ENCODE measurements around the gene KCNK13. TPM values are rescaled to one million over a fixed set of nuclear protein-coding genes. Genes with fewer than 3 reads are reported as not detected.

Gene KCNK13
- polyA plus RNA-seq, 1 of the 3 experiments (the other 2 are of a cell fraction): not detected

DNA sequence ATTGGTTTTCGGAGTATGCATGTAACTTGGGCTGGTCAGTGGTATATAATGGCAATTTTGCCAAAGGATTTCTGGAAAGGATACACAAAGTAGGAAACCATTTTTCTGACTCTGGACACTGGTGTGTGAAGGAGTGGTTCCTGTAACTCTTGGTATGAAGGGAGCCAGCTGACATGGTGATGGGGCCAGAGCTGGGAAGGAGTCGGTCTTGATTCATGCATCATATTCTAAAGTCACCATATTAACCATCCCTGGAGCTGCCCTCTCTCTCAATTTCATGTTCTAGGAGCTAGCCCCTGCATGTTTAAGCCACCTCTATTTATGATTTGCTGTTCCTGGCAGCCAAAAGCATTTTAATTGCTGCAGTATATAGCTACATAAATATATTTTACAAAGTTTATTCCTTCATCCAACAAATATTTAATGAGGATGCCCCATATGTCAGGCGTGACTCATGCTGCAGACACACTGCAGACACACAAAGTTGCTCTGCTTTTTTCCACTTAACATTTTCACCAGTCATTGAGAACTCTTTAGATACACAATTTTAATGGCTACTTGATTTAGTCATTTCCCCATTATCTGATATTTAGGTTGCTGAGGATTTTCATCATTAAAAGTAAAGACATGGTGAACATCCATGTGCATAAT, 115.9 kb downstream of the KCNK13 start (continued):
- TF ChIP-seq MXI1 (IDR thresholded peaks at IDR 0.05; ENCODE audit: low read depth, low read length) (no peak), NRF1 (IDR thresholded peaks at IDR 0.05; ENCODE audit: low read depth, low read length) (no peak)
- TF ChIP-seq, protein P1, sequence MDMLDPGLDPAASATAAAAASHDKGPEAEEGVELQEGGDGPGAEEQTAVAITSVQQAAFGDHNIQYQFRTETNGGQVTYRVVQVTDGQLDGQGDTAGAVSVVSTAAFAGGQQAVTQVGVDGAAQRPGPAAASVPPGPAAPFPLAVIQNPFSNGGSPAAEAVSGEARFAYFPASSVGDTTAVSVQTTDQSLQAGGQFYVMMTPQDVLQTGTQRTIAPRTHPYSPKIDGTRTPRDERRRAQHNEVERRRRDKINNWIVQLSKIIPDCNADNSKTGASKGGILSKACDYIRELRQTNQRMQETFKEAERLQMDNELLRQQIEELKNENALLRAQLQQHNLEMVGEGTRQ (IDR thresholded peaks at IDR 0.05; ENCODE audit: borderline replicate concordance, low read depth, low read length): no peak

- H4K20me1 ChIP-seq (ENCODE audit: insufficient read depth): no peaks in the 10 kb centered on the region
- H3K9me2 ChIP-seq: no peaks in the 10 kb centered on the region
- no peak overlapping the region for H2AFZ ChIP-seq (ENCODE audit: low read depth)
- no peak overlapping the region for H3K4me3 ChIP-seq (ENCODE audit: low read depth in 2 of 2, low read length in 1 of 2)
- no peaks in the 10 kb centered on the region for H3K79me2 ChIP-seq (ENCODE audit: insufficient read depth)
- peaks cover 0 to 8% of the 10 kb centered on the region in 2 experiments; a peak in 2 of 4 replicates for H3K4me1 ChIP-seq (ENCODE audit: control insufficient read depth in 1 of 2, insufficient read depth in 2 of 2, low read depth in 1 of 2, low read length in 1 of 2)
- H3K27me3 ChIP-seq (ENCODE audit: insufficient read depth): no peaks in the 10 kb centered on the region; the same call in 1 of the 2 replicates
- peaks cover 3% of the 10 kb centered on the region for H3F3A ChIP-seq (replicated peaks; ENCODE audit: insufficient read depth)
- POLR2A ChIA-PET: no interaction called here
- no peak overlapping the region for H3K4me2 ChIP-seq
- H3K36me3 ChIP-seq (replicated peaks in 1 of 2; ENCODE audit: control insufficient read depth in 1 of 2, insufficient read depth in 2 of 2, low read length in 1 of 2): no peaks in the 10 kb centered on the region
- TF ChIP-seq CHD2 (IDR thresholded peaks at IDR 0.05; ENCODE audit: low read length, partially characterized antibody) (no peak), POLR2AphosphoS5 (IDR thresholded peaks at IDR 0.05; ENCODE audit: low read depth, low read length) (no peak), IRF3 (IDR thresholded peaks at IDR 0.05; ENCODE audit: low read depth, low read length) (no peak), YY1 (IDR thresholded peaks at IDR 0.05; ENCODE audit: low read depth) (no peak), TAF1 (IDR thresholded peaks at IDR 0.05; ENCODE audit: borderline replicate concordance, low read depth, low read length) (no peak), MEF2A (IDR thresholded peaks at IDR 0.05; ENCODE audit: borderline replicate concordance, low read depth) (no peak), FOSL2 (IDR thresholded peaks at IDR 0.05; ENCODE audit: borderline replicate concordance, low read depth) (no peak)
- 48% methylated on average over 7 of the region's 7 CpGs for WGBS (ENCODE audit: low lambda C conversion rate)
- no peaks in the 10 kb centered on the region for H3K9me3 ChIP-seq
- H3K9ac ChIP-seq: no peak overlapping the region
- CTCF ChIA-PET: interaction anchor here (0.9 to 2.3 kb wide), 7 partner anchors 9 to 206 kb away, joined by 3 to 8 read pairs (median 4); no protein-coding TSS in a partner anchor
- DNase-seq: peak; percentile 28
- peak overlapping the region in 1 of 2 experiments; percentile 55; a peak in 1 of 4 replicates for H3K27ac ChIP-seq (ENCODE audit: low read depth in 2 of 2, low read length in 1 of 2)
Measured at GRCh38 chr14:90179357-90179756, 117.6 kb downstream of the KCNK13 start.

All from SK-N-SH (cell line).